Erythroblast (primary cell): ENCODE measurements around the gene RAB5A.

Experiments used
- GATA1 ChIP-seq: IDR thresholded peaks from 2 replicates; pipeline ENCODE4 v1.6.1; 2011; ENCODE audit warnings: low read depth, mild to moderate bottlenecking, control low read depth, low read length, moderate library complexity
- POLR2A ChIP-seq: IDR thresholded peaks from 2 replicates; pipeline ENCODE4 v1.6.1; 2011; ENCODE audit warnings: mild to moderate bottlenecking, low read length

DNA sequence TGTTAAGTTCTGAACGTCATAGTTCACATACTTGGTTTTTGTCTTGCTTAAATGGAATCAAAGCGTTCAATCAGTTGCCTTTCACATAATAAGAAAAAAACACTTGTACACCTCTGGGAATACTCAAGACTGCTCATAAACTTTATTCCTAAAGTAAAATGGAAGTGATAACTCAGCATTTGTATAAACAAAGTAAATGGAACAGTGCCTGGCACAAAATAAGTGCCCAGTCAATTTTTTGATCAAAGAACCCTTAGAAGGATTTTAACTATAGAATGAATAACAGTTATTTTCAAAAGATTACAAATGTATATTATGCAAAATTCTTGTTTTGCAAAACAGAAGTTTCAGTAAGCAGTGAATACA is 1.3 kb downstream of the RAB5A start:
- no peak for TF ChIP-seq POLR2A
- no peak for TF ChIP-seq GATA1
